H9 (cell line): Measurements from ENCODE around the gene ZNF80. TPM values are rescaled to one million over a fixed set of nuclear protein-coding genes. Genes with fewer than 3 reads are reported as not detected.

Experiments used
- DNase-seq: peaks from one replicate; pipeline ENCODE4 v3.0.0-alpha.2; 2017
- H2AFZ ChIP-seq: one replicate; pipeline ENCODE4 v1.6.1; 2013; ENCODE audit warnings: mild to moderate bottlenecking, low read length, control low read depth, moderate library complexity
- H2AK5ac ChIP-seq: 2 replicates; pipeline ENCODE4 v1.6.1; 2013; ENCODE audit warnings: low read length, control low read depth, mixed read lengths; ENCODE audit not compliant: insufficient read length
- H2BK120ac ChIP-seq: one replicate; pipeline ENCODE4 v1.6.1; 2013; ENCODE audit warnings: low read depth, mild to moderate bottlenecking, low read length, control low read depth, inconsistent platforms; ENCODE audit not compliant: poor library complexity, severe bottlenecking
- H2BK12ac ChIP-seq: 2 replicates; pipeline ENCODE4 v1.6.1; 2013; ENCODE audit warnings: low read length, control low read depth, mixed read lengths, low read depth; ENCODE audit not compliant: insufficient read length
- H2BK15ac ChIP-seq: 2 replicates; pipeline ENCODE4 v1.6.1; 2013; ENCODE audit warnings: low read depth, low read length, control low read depth
- H2BK20ac ChIP-seq: one replicate; pipeline ENCODE4 v1.6.1; 2013; ENCODE audit warnings: low read depth, mild to moderate bottlenecking, low read length, control low read depth, inconsistent platforms; ENCODE audit not compliant: poor library complexity, severe bottlenecking
- H2BK5ac ChIP-seq: 2 replicates; pipeline ENCODE4 v1.6.1; 2013; ENCODE audit warnings: low read length, control low read depth, mixed read lengths; ENCODE audit not compliant: insufficient read length
- H3K14ac ChIP-seq: 2 replicates; pipeline ENCODE4 v1.6.1; 2013; ENCODE audit warnings: low read length, control low read depth; ENCODE audit not compliant: insufficient read depth
- H3K18ac ChIP-seq: 2 replicates; pipeline ENCODE4 v1.6.1; 2013; ENCODE audit warnings: low read depth, mild to moderate bottlenecking, mixed read lengths, low read length, control low read depth; ENCODE audit not compliant: insufficient read length
- H3K23ac ChIP-seq: 2 replicates; pipeline ENCODE4 v1.6.1; 2013; ENCODE audit warnings: low read length, control low read depth, mixed read lengths, low read depth; ENCODE audit not compliant: insufficient read length
- H3K23me2 ChIP-seq: 2 replicates; pipeline ENCODE4 v1.6.1; 2013; ENCODE audit warnings: low read depth, mild to moderate bottlenecking, mixed read lengths, low read length, control low read depth; ENCODE audit not compliant: insufficient read length, poor library complexity, severe bottlenecking
- H3K27ac ChIP-seq: 2 replicates; pipeline ENCODE4 v1.5.1; 2013; ENCODE audit warnings: low read length, control low read depth, mixed read lengths, low read depth; ENCODE audit not compliant: insufficient read length
- H3K27me3 ChIP-seq: 2 replicates; pipeline ENCODE4 v1.6.1; 2013; ENCODE audit warnings: low read length, control low read depth, inconsistent platforms; ENCODE audit not compliant: insufficient read depth
- H3K4ac ChIP-seq: 2 replicates; pipeline ENCODE4 v1.6.1; 2013; ENCODE audit warnings: low read depth, mild to moderate bottlenecking, control low read depth, inconsistent platforms, low read length, moderate library complexity
- H3K4me1 ChIP-seq: 2 replicates; pipeline ENCODE4 v1.6.1; 2013; ENCODE audit warnings: low read length, control low read depth, inconsistent platforms; ENCODE audit not compliant: insufficient read depth
- H3K4me2 ChIP-seq: 2 replicates; pipeline ENCODE4 v1.6.1; 2013; ENCODE audit warnings: low read length, control low read depth, mixed read lengths; ENCODE audit not compliant: insufficient read length, insufficient read depth
- H3K56ac ChIP-seq: 2 replicates; pipeline ENCODE4 v1.6.1; 2013; ENCODE audit warnings: low read depth, mild to moderate bottlenecking, mixed read lengths, low read length, control low read depth; ENCODE audit not compliant: insufficient read length
- H3K79me1 ChIP-seq: 2 replicates; pipeline ENCODE4 v1.6.1; 2013; ENCODE audit warnings: low read depth, mild to moderate bottlenecking, moderate library complexity, low read length, control low read depth, inconsistent platforms; ENCODE audit not compliant: insufficient read depth, poor library complexity, severe bottlenecking
- H3K79me2 ChIP-seq: 2 replicates; pipeline ENCODE4 v1.6.1; 2013; ENCODE audit warnings: low read length, control low read depth, inconsistent platforms; ENCODE audit not compliant: insufficient read depth
- H3K9ac ChIP-seq: 2 replicates; pipeline ENCODE4 v1.6.1; 2013; ENCODE audit warnings: low read length, control low read depth, mixed read lengths; ENCODE audit not compliant: insufficient read length; ENCODE audit errors: extremely low read depth
- H3K9me3 ChIP-seq: one replicate; pipeline ENCODE4 v1.6.1; 2013; ENCODE audit warnings: low read depth, low read length, inconsistent platforms; ENCODE audit not compliant: control insufficient read depth
- H3T11ph ChIP-seq: one replicate; pipeline ENCODE4 v1.6.1; 2013; ENCODE audit warnings: mild to moderate bottlenecking, low read length, control low read depth, inconsistent platforms
- H4K20me1 ChIP-seq: one replicate; pipeline ENCODE4 v1.6.1; 2013; ENCODE audit not compliant: control insufficient read depth, insufficient read length, insufficient read depth
- H4K5ac ChIP-seq: 2 replicates; pipeline ENCODE4 v1.6.1; 2013; ENCODE audit warnings: low read depth, mild to moderate bottlenecking, mixed read lengths, low read length, control low read depth; ENCODE audit not compliant: insufficient read length
- H4K8ac ChIP-seq: replicated peaks from 2 replicates; pipeline ENCODE4 v1.6.1; 2013; ENCODE audit warnings: low read length, control low read depth, mixed read lengths, low read depth; ENCODE audit not compliant: insufficient read length
- H4K91ac ChIP-seq: 2 replicates; pipeline ENCODE4 v1.6.1; 2013; ENCODE audit warnings: low read depth, mild to moderate bottlenecking, moderate library complexity, mixed read lengths, low read length, control low read depth; ENCODE audit not compliant: insufficient read length
- H3K27ac Mint-ChIP-seq, 3 experiments: 2 replicates in 2 of 3; 3 replicates in 1 of 3; pipeline ENCODE4 v1.8.0; 2020 to 2021; ENCODE audit warnings: mixed read lengths in 3 of 3, mild to moderate bottlenecking in 1 of 3, moderate library complexity in 1 of 3
- H3K27me3 Mint-ChIP-seq: 2 replicates; pipeline ENCODE4 v1.8.0; 2021; ENCODE audit warnings: low read depth, mild to moderate bottlenecking, moderate library complexity, mixed read lengths
- H3K36me3 Mint-ChIP-seq, 3 experiments: 2 replicates in 2 of 3; 3 replicates in 1 of 3; pipeline ENCODE4 v1.8.0; 2020 to 2021; ENCODE audit warnings: low read depth in 3 of 3, mixed read lengths in 3 of 3; ENCODE audit not compliant: insufficient read depth in 1 of 3
- H3K4me1 Mint-ChIP-seq, 2 experiments: 2 replicates each; pipeline ENCODE4 v1.8.0; 2020; ENCODE audit warnings: mixed read lengths in 2 of 2
- H3K4me3 Mint-ChIP-seq, 2 experiments: 2 replicates in 1 of 2; 3 replicates in 1 of 2; pipeline ENCODE4 v1.8.0; 2020 to 2021; ENCODE audit warnings: mild to moderate bottlenecking in 2 of 2, mixed read lengths in 2 of 2, moderate library complexity in 1 of 2
- H3K9me3 Mint-ChIP-seq, 2 experiments: 2 replicates in 1 of 2; 3 replicates in 1 of 2; pipeline ENCODE4 v1.8.0; 2020; ENCODE audit warnings: mild to moderate bottlenecking in 2 of 2, mixed read lengths in 2 of 2, moderate library complexity in 1 of 2
- CTCF ChIP-seq: fragments of 200-600 bp; sonication (generic); conservative IDR thresholded peaks from 3 replicates; pipeline ENCODE4 v1.8.0; 2021; ENCODE audit warnings: antibody characterized with exemption, mild to moderate bottlenecking
- WGBS: extraction: QIAGEN DNeasy Blood & Tissue Kit; methylation state at CpG from one replicate; pipeline ENCODE4 v1.1.7; 2013; ENCODE audit warnings: missing lambda C conversion rate, low lambda C conversion rate, mixed read lengths; ENCODE audit not compliant: insufficient read length; ENCODE audit errors: extremely low coverage; 5-methylcytosine and 5-hydroxymethylcytosine counted together
- total RNA-seq: library from RNA; stranded (reverse); gene quantifications from 2 replicates; pipeline ENCODE4 v1.2.1, GENCODE V29; 2021

Gene ZNF80
- total RNA-seq, 1 experiment from 2014 or later, result not detected

GRCh38 chr3:114226313-114226712, 11.1 kb downstream of the ZNF80 start:
- H3K9me3 ChIP-seq, result no peaks in the 10 kb centered on the region
- H3K9me3 Mint-ChIP-seq, result peaks cover 18 to 19% of the 10 kb centered on the region in 2 experiments

More at GRCh38 chr3:114226313-114226712, 11.1 kb downstream of the ZNF80 start:
- no peak overlapping the region for H2AK5ac ChIP-seq
- H2AFZ ChIP-seq, result no peak overlapping the region
- no peaks in the 10 kb centered on the region for H4K20me1 ChIP-seq
- H2BK12ac ChIP-seq, result no peak overlapping the region
- peaks cover 2% of the 10 kb centered on the region for H3K27me3 Mint-ChIP-seq
- no peaks in the 10 kb centered on the region for H3K27me3 ChIP-seq
- no peak overlapping the region for H3K4ac ChIP-seq
- no peak overlapping the region for H2BK15ac ChIP-seq
- no peak overlapping the region for H2BK20ac ChIP-seq
- no CpG with 5 or more reads among the region's 2 CpGs for WGBS
- H3K23ac ChIP-seq, result no peak overlapping the region
- H3K56ac ChIP-seq, result no peak overlapping the region
- no peak overlapping the region for H2BK5ac ChIP-seq
- H3K27ac Mint-ChIP-seq, result no peak overlapping the region
- H3K4me3 Mint-ChIP-seq, result no peak overlapping the region
- no peak overlapping the region for H3T11ph ChIP-seq
- H4K8ac ChIP-seq, result no peak overlapping the region
- no peak overlapping the region for H2BK120ac ChIP-seq
- no peak overlapping the region for H3K9ac ChIP-seq
- TF ChIP-seq CTCF, result no peak
- H3K4me1 Mint-ChIP-seq, result peaks cover 0 to 8% of the 10 kb centered on the region in 2 experiments; a peak in 1 of 4 replicates
- no peaks in the 10 kb centered on the region for H3K79me1 ChIP-seq
- H3K23me2 ChIP-seq, result no peaks in the 10 kb centered on the region
- no peak for DNase-seq
- no peak overlapping the region for H3K18ac ChIP-seq
- no peaks in the 10 kb centered on the region for H3K79me2 ChIP-seq
- no peak overlapping the region for H3K4me2 ChIP-seq
- no peaks in the 10 kb centered on the region for H3K4me1 ChIP-seq
- H3K14ac ChIP-seq, result no peak overlapping the region
- H3K36me3 Mint-ChIP-seq, result peaks cover 6 to 18% (median 10%) of the 10 kb centered on the region in 3 experiments; a peak in 6 of 7 replicates
- no peak overlapping the region for H4K91ac ChIP-seq
- H3K27ac ChIP-seq, result no peak overlapping the region
- no peak overlapping the region for H4K5ac ChIP-seq
